Nephron (organoid): ENCODE measurements around the gene ZNF597.

Source experiments
- H3K27ac Mint-ChIP-seq, 3 experiments: 2 replicates each; pipeline ENCODE4 v1.8.0; 2020; ENCODE audit warnings: mixed read lengths in 3 of 3, mild to moderate bottlenecking in 2 of 3, moderate library complexity in 1 of 3
- H3K27me3 Mint-ChIP-seq: 2 replicates; pipeline ENCODE4 v1.8.0; 2021; ENCODE audit warnings: low read depth, mild to moderate bottlenecking, moderate library complexity, mixed read lengths
- H3K36me3 Mint-ChIP-seq: 2 replicates; pipeline ENCODE4 v1.8.0; 2020; ENCODE audit warnings: low read depth, mixed read lengths
- H3K4me1 Mint-ChIP-seq: 2 replicates; pipeline ENCODE4 v1.8.0; 2020; ENCODE audit warnings: mixed read lengths
- H3K4me3 Mint-ChIP-seq, 3 experiments: 2 replicates each; pipeline ENCODE4 v1.8.0; 2020; ENCODE audit warnings: mild to moderate bottlenecking in 3 of 3, mixed read lengths in 3 of 3, moderate library complexity in 2 of 3
- H3K9me3 Mint-ChIP-seq: 2 replicates; pipeline ENCODE4 v1.8.0; 2020; ENCODE audit warnings: mixed read lengths
- CTCF ChIP-seq, 3 experiments: fragments of 200-600 bp; sonication (generic); IDR thresholded peaks; one replicate each; pipeline ENCODE4 v1.5.0; 2021; ENCODE audit warnings: antibody characterized with exemption in 3 of 3; ENCODE audit not compliant: unreplicated experiment in 3 of 3

The ZNF597 gene

GRCh38 chr16:3486506-3487215 is 43.4 kb upstream of the ZNF597 start:
- H3K27me3 Mint-ChIP-seq = no peaks in the 10 kb centered on the region
- peaks cover 15% of the 10 kb centered on the region for H3K4me1 Mint-ChIP-seq
- no peaks in the 10 kb centered on the region for H3K9me3 Mint-ChIP-seq
- H3K4me3 Mint-ChIP-seq = no peak overlapping the region
- H3K27ac Mint-ChIP-seq = no peak overlapping the region
- no peak for TF ChIP-seq CTCF (IDR thresholded peaks at IDR 0.05; ENCODE audit: unreplicated experiment in 3 of 3)
- peaks cover 29% of the 10 kb centered on the region for H3K36me3 Mint-ChIP-seq

- H3K27me3 Mint-ChIP-seq = no peaks in the 10 kb centered on the region
- peaks cover 8% of the 10 kb centered on the region for H3K4me1 Mint-ChIP-seq
- no peak overlapping the region for H3K4me3 Mint-ChIP-seq
- no peaks in the 10 kb centered on the region for H3K9me3 Mint-ChIP-seq
- no peak for TF ChIP-seq CTCF (IDR thresholded peaks at IDR 0.05; ENCODE audit: unreplicated experiment in 3 of 3)
- H3K36me3 Mint-ChIP-seq = peaks cover 36% of the 10 kb centered on the region
- no peak overlapping the region for H3K27ac Mint-ChIP-seq
Observed at GRCh38 chr16:3485821-3486505, 42.7 kb upstream of the ZNF597 start.

DNA sequence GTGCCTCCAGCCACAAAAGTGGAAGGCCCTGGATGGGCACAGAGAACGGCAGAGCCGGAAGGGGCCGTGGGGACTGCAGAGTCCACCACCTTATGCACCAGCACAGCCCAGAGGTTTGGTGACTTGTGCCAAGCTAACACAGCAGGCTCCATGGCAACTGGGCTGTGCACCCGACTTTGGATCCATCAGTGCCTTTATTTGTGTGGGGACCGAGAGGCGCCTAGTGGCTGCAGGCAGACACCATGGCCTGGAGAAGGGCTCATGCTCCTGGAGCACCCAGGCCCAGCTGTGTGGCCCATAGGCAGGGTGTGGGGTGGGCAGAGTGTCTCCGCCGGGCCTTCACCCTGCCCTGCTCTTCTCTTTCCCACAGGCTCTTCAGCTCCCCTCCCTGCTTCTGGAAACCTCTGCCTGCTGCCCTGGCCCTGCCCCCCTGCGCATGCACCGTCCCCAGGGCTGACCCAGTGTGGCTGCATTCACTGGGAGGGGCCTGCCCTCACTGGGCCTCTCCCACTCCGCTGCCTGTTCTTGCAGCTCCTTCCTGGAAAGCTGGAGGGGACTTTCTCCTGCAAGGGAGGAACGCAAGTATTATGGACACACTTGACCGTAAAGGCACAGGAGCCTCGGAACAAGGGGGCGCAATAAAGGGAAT is 41.9 kb upstream of the ZNF597 start:
- H3K36me3 Mint-ChIP-seq = peaks cover 38% of the 10 kb centered on the region
- no peak overlapping the region for H3K27ac Mint-ChIP-seq
- H3K4me1 Mint-ChIP-seq = peaks cover 5% of the 10 kb centered on the region
- H3K9me3 Mint-ChIP-seq = no peaks in the 10 kb centered on the region
- no peaks in the 10 kb centered on the region for H3K27me3 Mint-ChIP-seq
- TF ChIP-seq CTCF (IDR thresholded peaks at IDR 0.05; ENCODE audit: unreplicated experiment in 3 of 3) = no peak
- H3K4me3 Mint-ChIP-seq = no peak overlapping the region

- Mint-ChIP-seq H3K4me1 (peaks cover 5% of the 10 kb centered on the region), H3K27me3 (no peaks in the 10 kb centered on the region), H3K9me3 (no peaks in the 10 kb centered on the region), H3K36me3 (peaks cover 44% of the 10 kb centered on the region), H3K27ac (no peak overlapping the region), H3K4me3 (no peak overlapping the region)
- no peak for TF ChIP-seq CTCF (IDR thresholded peaks at IDR 0.05; ENCODE audit: unreplicated experiment in 3 of 3)
Observed at GRCh38 chr16:3484318-3485096, 41.2 kb upstream of the ZNF597 start.

DNA sequence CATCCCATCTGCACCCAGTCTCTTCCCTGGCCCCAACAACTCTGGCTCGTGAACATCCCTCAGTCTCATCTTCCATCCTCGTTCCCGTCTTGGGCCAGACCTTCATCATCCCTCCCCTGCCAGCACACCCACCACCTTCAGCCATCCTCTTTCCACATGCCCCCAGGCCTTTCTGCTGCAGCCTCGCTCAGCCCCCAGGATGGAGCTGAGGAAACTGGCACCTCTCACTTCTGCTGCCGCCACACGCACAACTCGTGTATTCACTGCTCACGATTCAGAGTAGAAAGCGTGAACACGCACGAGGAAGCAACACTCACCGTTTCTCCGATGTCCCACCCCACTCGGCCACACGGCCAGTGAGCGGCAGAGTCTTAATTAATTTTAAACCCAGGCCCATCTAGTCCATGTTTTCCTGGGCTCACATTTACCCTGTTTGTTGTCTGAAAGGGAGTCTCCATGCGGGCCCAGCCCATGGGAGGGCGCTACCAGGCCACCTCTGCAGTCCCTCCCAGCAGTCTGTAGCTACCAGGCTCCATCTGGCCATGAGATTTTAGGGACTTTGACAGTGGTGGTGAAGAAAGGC is 39.4 kb upstream of the ZNF597 start:
- Mint-ChIP-seq H3K4me1 (no peaks in the 10 kb centered on the region), H3K27ac (no peak overlapping the region), H3K36me3 (peaks cover 52% of the 10 kb centered on the region), H3K9me3 (no peaks in the 10 kb centered on the region), H3K4me3 (no peak overlapping the region), H3K27me3 (no peaks in the 10 kb centered on the region)
- TF ChIP-seq CTCF (IDR thresholded peaks at IDR 0.05; ENCODE audit: unreplicated experiment in 3 of 3) = no peak
